Activated CD4-positive, alpha-beta T cell treated with anti-CD3 and anti-CD28 coated beads for 4 hours (primary cell): ENCODE results near the gene ODAD3.
"Not testable (repeated sequence)": the region's sequence is repeated elsewhere in the genome, so short reads cannot be mapped to it uniquely, and the experiment has no call there.

Source experiments
- DNase-seq, 2 donors: peaks; one replicate each; pipeline ENCODE4 v3.0.0-alpha.2; 2020

The ODAD3 gene

DNA sequence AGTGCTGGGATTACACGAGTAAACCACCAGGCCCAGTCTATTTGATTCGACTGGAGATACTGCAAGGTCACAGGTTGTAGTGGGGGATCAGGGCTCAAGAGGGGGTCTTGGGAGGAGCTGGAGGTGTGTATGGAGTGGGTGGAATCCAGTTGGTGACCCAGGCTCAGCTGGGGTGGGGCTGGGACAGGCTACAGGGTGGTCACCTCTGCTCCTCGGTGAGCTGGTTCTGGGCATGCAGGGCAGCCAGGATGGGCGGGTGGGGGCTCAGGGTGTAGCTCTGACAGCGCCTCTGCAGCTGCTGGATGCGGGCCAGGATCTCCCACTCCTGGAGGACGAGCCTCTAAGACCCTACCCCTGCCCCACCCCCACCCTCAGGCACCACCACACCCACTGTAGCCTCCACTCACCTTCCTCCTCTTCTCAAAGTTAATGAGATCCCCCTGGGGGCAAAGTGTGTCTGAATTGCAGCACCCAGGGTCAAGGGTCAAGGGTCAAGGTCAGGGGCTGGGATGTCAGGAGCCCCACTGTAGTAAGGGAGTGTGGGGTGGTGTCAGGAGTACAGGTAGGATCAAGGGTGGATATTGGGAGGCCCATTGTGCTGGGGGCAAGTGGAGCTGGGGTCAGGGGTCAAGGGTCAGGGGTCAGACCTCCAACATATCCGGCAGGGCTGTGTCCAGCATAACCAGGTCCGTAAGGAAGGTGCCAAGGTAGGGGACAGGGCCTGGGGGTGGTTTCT lies 32.9 kb downstream of the ODAD3 start:
- DNase-seq = no peak

GRCh38 chr19:11400798-11401197 lies 34.1 kb downstream of the ODAD3 start:
- no peak for DNase-seq

- no peak for DNase-seq
These were observed 35.3 kb downstream of the ODAD3 start for GRCh38 chr19:11399667-11400066.

DNA sequence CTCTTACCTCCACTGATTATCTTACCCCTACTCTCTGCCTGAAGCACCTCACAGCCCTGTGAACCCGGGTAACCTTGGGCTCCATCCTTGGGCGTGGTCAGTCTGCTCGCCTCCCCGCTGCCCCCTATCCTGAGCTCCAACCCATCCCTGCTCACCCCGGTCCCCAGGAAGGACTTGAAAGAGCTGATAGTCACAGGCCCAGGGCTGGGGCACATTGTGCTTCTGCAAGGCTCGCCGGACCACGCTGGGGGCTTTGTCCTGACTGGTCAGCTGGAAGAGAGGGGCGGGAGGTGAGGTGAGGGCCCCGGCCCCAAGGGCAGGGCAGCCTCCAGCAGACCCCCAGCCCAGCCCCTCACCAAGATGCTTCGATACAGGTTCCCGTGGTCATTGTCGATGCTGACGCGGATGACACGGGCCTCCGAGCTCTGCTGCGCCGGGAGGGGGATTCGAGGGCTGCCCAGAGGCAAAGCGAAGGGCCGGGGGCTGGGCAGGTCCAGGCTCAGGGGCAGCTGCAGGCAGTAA lies 37.8 kb downstream of the ODAD3 start:
- no peak for DNase-seq

DNA sequence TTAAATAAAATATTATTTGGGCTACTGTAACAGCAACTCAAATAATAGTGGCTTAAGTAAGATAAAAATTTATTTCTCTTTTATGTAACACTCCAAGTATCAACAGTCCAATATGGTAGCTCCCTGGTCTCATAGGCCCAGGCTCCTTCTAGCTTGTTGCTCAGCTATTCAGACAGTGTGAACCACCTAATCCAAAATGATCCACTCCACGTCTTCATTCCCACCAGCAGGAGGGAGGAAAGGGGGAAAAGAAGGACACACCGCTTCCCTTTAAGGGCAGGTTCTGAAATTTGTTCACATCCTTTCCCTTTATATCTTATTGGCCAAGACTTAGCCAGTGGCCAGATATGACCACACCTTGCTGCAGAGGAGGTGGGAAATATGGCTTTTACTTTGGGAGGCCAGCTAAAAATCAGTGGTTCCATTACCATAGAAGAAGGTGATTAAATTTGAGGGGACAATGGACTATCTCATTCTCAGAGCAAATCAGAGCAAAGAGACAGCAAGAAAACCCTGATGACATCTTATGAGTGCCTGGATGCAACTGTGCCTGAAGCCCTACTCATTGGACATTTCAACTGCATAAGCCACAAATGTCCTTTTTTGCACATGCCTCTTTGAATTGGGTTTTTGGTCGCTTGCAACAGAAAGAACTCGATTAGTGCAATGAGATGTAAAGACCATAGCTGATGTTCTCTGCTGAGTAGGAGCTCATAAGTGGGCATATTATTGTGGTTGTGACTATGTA lies 43.8 kb downstream of the ODAD3 start:
- DNase-seq = no peak

- DNase-seq = no peak
These were observed 44.6 kb downstream of the ODAD3 start for GRCh38 chr19:11390359-11390758.

GRCh38 chr19:11387162-11388034 lies 47.5 kb downstream of the ODAD3 start:
- no peak for DNase-seq

- no peak for DNase-seq
These were observed 50.2 kb downstream of the ODAD3 start for GRCh38 chr19:11384778-11385129.

DNA sequence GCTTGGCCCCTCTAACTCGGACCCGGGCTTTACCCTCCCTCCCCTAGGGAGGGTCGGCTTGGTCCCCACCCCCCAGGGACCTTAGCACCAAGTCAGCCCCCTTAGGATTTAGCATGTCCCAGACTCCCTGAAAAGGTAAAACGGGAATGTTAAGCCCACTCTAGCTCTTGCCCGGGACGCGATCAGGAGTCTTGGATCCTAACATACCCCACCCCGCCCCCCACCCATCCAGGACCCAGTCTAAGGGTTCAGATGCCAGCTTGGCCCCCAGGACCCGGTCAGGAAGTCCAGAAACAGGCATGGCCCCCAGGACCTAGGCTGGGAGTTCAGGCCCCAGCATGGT lies 51.2 kb downstream of the ODAD3 start:
- no peak for DNase-seq

- peak; percentile 25 to 26 for DNase-seq
These were observed 51.8 kb downstream of the ODAD3 start for GRCh38 chr19:11382898-11383705.

DNA sequence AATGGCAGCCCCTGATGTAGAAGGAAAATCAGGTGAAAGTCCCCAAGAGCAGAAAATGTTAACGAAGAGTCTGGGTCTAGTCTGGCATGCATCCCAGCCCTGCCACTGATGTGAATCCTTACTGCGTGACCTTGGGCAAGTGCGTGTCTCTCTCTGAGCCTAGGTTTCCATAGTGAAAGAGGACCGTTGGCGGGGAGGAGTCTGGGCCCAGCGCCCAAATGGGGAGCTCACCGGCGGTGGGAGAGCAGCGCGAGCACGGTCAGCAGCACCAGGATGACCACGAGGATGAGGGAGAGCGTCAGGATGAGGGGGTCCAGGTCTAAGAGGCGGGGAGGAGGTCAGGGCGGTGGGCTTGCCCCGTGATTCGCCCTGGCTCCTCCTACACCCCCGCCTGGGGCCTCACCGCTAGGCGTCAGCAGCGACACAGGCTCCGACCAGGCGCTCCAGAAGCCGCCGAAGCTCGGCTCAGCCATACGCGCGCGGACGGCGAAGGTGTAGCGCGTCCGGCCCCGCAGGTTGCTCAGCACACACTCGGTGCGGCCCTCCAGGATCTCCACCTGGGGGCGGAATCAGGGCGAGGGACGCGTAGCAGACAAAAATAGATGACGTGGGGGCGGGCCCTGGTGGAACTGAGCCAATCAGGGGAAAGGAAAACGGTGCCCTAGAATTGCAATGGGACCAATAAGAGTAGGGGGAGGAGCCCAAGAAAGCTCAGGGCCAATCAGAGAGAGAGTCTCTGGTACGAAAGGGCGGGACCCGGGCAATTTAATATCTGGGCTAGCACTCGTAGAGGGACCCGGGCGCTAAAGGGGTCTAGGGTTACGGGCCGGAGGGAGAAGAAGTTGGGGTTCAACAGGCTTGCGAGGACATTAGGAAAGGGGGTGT lies 54.0 kb downstream of the ODAD3 start:
- DNase-seq = peak; percentile 96 to 97

DNA sequence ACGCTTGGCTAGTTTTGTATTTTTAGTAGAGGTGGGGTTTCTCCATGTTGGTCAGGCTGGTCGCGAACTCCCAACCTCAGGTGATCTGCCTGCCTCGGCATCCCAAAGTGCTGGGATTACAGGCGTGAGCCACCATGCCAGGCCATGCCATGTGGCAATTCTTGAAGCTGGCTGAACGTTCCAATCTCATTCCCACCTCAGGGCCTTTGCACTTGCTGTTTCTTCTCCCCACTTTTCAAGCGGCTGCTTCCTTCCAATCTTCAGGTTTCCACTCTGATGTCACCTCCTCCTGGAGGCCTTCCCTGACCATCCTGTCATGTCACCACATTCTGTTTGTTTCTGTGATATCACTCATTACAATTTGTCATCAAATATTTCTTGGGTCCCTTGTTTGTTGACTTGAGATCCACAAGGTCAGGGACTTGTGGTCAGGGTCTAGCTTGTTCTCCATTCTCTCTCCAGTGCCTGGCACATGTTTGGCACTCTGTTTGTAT lies 55.0 kb downstream of the ODAD3 start:
- no peak for DNase-seq

DNA sequence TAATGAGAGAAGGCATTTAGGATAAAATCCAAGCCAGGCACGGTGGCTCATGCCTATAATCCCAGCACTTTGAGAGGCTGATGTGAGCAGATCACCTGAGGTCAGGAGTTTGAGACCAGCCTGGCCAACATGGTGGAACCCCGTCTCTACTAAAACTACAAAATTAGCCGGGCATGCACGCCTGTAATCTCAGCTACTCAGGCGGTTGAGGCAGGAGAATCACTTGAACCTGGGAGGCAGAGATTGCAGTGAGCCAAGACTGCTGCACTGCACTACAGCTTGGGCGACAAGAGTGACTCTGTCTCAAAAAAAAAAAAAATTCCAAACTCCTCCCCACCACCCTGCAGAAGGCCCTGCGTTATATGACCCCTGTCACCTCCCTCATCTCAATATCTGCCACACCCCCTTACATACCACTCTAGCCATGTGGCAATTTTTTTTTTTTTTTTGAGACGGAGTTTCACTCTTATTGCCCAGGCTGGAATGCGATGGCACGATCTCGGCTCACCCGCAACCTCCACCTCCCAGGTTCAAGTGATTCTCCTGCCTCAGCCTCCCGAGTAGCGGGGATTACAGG lies 55.6 kb downstream of the ODAD3 start:
- DNase-seq = not testable (repeated sequence)

- DNase-seq = no peak
These were observed 56.4 kb downstream of the ODAD3 start for GRCh38 chr19:11378319-11379189.

DNA sequence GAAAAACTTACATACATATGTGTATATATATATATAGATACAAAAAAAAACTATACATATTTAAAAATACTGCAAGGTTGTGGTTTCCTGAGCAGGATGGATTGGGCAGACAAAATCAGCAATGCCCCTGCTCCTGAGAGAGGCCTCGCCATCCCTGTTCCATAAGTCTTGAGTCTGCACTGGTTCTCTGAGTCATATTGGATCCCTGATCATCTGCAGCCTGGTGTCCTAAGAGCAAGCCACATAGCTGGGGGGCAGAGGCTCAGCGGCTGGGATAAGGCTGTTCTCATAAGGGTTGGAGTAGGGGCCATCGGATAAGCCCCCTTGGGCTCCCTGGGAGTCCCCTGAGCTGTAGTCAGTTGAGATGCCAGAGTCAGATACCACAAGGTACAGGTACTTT lies 57.2 kb downstream of the ODAD3 start:
- DNase-seq = no peak

GRCh38 chr19:11377237-11377636 lies 57.7 kb downstream of the ODAD3 start:
- DNase-seq = no peak

- DNase-seq = peak; percentile 56 to 68
These were observed 59.6 kb downstream of the ODAD3 start for GRCh38 chr19:11375143-11375948.

GRCh38 chr19:11374433-11375142 lies 60.3 kb downstream of the ODAD3 start, which contains the start of gene SWSAP1:
Gene SWSAP1 (plus strand): TSS chr19:11374666. CDS start chr19:11374681, 15 bp downstream.
- DNase-seq = peak; percentile 95 to 97
